Measurements from ENCODE around the gene PWP1. TPM values are rescaled to one million over a fixed set of nuclear protein-coding genes. Genes with fewer than 3 reads are reported as not detected.

Gene PWP1
- total and polyA plus RNA-seq, 9 of the 15 experiments (the other 6 are each of a cell fraction or from before 2014, with no cell fraction given), result 61.6 to 401 (median 111) TPM

DNA sequence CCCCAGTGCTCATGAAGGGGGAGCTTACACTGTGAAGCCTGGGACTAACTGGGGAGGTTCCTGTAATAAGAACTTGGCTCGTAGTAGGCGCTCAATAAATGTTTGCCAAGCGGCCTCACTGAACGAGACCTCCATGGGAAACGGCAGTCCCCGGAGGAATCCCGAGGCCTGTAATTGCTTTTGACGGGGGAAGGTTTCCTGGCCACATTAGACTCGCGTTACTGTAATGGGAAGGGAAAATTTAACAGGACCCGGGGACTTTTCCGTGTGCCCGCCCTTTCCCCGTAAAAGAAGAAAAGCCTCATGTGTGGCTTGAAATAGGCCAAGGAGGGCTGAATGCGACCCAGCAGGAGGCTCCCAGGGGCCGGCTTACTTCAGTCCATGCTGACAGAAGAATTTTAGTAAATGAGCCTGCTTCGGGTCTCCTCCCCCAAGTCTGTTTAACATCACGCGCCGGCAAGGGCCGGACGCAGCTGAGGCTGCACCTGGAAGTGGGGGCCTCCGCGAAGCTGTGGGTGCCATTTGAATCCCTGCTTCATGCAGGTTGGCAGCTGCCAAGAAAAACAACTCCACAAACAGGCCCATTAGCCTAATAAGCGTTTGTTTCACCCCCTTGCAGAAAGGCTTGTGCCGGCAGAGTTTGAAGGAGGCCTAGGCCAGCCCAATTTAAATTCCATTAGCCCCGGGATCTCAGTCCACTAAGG lies 39.8 kb upstream of the PWP1 start (continued):
- TF ChIP-seq ETV1 (tag; conservative IDR thresholded peaks at IDR 0.05; ENCODE audit: low read depth), result no peak
- TF ChIP-seq NCOA6 (IDR thresholded peaks at IDR 0.05), result no peak
- TF ChIP-seq ZNF592 (IDR thresholded peaks at IDR 0.05), result no peak
- TF ChIP-seq ETS1 (conservative IDR thresholded peaks at IDR 0.05; ENCODE audit: control insufficient read depth, low read depth, low read length), result no peak

DNA sequence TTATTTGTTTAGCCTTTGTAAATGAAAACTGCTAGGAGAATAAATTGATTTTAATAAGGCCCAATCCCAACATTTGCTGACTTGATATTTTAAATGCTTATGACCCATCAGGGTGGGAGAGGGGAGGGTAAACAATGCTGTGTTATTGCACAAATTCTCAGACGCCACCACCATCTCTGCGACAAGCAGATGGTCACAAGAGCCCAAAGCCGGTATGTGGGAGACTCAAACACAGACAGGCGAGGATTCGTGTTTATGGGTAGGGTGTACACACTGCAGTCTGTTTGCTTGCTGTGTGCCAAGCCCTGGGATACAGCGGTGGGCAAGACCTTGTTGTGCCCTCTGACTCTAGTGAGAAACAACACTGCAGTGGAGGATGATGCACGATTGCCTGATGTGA lies 39.2 kb upstream of the PWP1 start:
- no peaks in the 10 kb centered on the region for H3K9me3 ChIP-seq (replicated peaks; ENCODE audit: control insufficient read depth, insufficient read depth, low read depth, low read length)
- WGBS (ENCODE audit: insufficient coverage, low coverage, missing lambda C conversion rate), result 14% methylated on average over 7 of the region's 7 CpGs
- TF ChIP-seq CTBP1 (IDR thresholded peaks at IDR 0.05; ENCODE audit: borderline replicate concordance) (no peak), HOMEZ (CRISPR knock-in tag; IDR thresholded peaks at IDR 0.05) (no peak), TRIM28 (IDR thresholded peaks at IDR 0.05) (no peak), THAP12 (CRISPR knock-in tag; IDR thresholded peaks at IDR 0.05) (no peak), ZNF511 (CRISPR knock-in tag; IDR thresholded peaks at IDR 0.05) (no peak)

More for the DNA sequence above, 39.2 kb upstream of the PWP1 start:
- ATAC-seq (no peak), FAIRE-seq (no peak), DNase-seq (ENCODE audit: extremely low read depth in 1 of 4, low spot score in 3 of 4) (no peak)
- no peak overlapping the region for H3K4me3 ChIP-seq
- in situ Hi-C loops (cut with MboI), result no loop called here
- H3K9me1 ChIP-seq (ENCODE audit: control insufficient read depth, insufficient read depth, low read length), result no peaks in the 10 kb centered on the region
- H3K79me2 ChIP-seq (ENCODE audit: control insufficient read depth, insufficient read depth, low read length), result no peaks in the 10 kb centered on the region
- no peak overlapping the region for H3K4me2 ChIP-seq (ENCODE audit: insufficient read depth, low read length)
- peaks cover 37 to 70% of the 10 kb centered on the region in 2 experiments for H3K27me3 ChIP-seq (ENCODE audit: control insufficient read depth in 2 of 2, insufficient read depth in 2 of 2, low read length in 2 of 2)
- H3K36me3 ChIP-seq (ENCODE audit: control insufficient read depth, insufficient read depth, low read length), result no peaks in the 10 kb centered on the region
- ChIA-PET CTCF (ENCODE audit: low intra/inter-chr PET ratio) (no interaction called here), POLR2A (no interaction called here)
- intact Hi-C loops (cut with micrococcal nuclease), result no loop called here
- H4K20me1 ChIP-seq (replicated peaks; ENCODE audit: control insufficient read depth, insufficient read depth, low read length), result no peaks in the 10 kb centered on the region
- H3K9ac ChIP-seq (ENCODE audit: insufficient read depth in 1 of 2, low read depth in 2 of 2, low read length in 2 of 2), result no peak overlapping the region
- no peak overlapping the region for H2AFZ ChIP-seq (ENCODE audit: low read depth, low read length)
- H3K27ac ChIP-seq (ENCODE audit: extremely low read depth, low read depth, low read length), result no peak overlapping the region
- no peaks in the 10 kb centered on the region; a peak in 1 of 5 replicates for H3K4me1 ChIP-seq (replicated peaks in 1 of 2; ENCODE audit: control insufficient read depth in 2 of 2, insufficient read depth in 2 of 2, low read length in 2 of 2)
- no TSS peak for BruUV-seq (replicated peaks)
